Mucosa of descending colon (tissue), 3 donors: Measurements from ENCODE around the gene NID1. TPM values are rescaled to one million over a fixed set of nuclear protein-coding genes. Genes with fewer than 3 reads are reported as not detected.

Experiments used
- ATAC-seq: fragments of 200-7000 bp; cut with Tn5 transposase; one replicate; pipeline ENCODE4 v1.9.1; 2020; ENCODE audit warnings: mild to moderate bottlenecking, moderate library complexity
- DNase-seq, 3 donors: peaks; one replicate each; pipeline ENCODE4 v3.0.0-alpha.2; 2020
- H3K36me3 ChIP-seq: fragments of 200-600 bp; one replicate; pipeline ENCODE4 v1.8.0; 2021; ENCODE audit warnings: low read depth, mild to moderate bottlenecking
- H3K4me1 ChIP-seq: fragments of 200-600 bp; one replicate; pipeline ENCODE4 v1.8.0; 2021; ENCODE audit warnings: low read depth, mild to moderate bottlenecking
- H3K4me3 ChIP-seq: fragments of 200-600 bp; one replicate; pipeline ENCODE4 v1.8.0; 2021; ENCODE audit warnings: mild to moderate bottlenecking
- H3K9me3 ChIP-seq: fragments of 200-600 bp; one replicate; pipeline ENCODE4 v1.8.0; 2021; ENCODE audit warnings: mild to moderate bottlenecking
- CTCF ChIP-seq: fragments of 200-600 bp; IDR thresholded peaks from one replicate; pipeline ENCODE4 v1.8.0; 2022; ENCODE audit warnings: antibody characterized with exemption, mild to moderate bottlenecking
- intact Hi-C, 2 donors: fragments of 100-400 bp; cut with DNase I in 1 of 2; cut with micrococcal nuclease in 1 of 2; formaldehyde crosslinking; loops; one replicate each; pipeline versions ENCODE4 v1.11.0 to v1.11.1; 2022; cut with DNase I, micrococcal nuclease
- total RNA-seq, 3 donors: library from RNA; stranded (reverse); fragmentation: NEBNext Ultra II Directional in 2 of 3; extraction: Animal tissue kit (Norgen Biotek cat#: 25700) in 2 of 3; gene quantifications; one replicate each; pipeline versions ENCODE4 v1.2.1 to v1.2.4, GENCODE V29; 2021 to 2023
- donor health status: DM: no; HTN: no; CAD: no; lungs with moderate emphysema.
- donor health status: DM: no; HTN: no; CAD: no.
- donor health status: DM: no; HTN: yes; CAD: no.

Gene NID1
- total RNA-seq, 3 donors from 2014 or later = 7.2 to 118 (median 36.7) TPM

DNA sequence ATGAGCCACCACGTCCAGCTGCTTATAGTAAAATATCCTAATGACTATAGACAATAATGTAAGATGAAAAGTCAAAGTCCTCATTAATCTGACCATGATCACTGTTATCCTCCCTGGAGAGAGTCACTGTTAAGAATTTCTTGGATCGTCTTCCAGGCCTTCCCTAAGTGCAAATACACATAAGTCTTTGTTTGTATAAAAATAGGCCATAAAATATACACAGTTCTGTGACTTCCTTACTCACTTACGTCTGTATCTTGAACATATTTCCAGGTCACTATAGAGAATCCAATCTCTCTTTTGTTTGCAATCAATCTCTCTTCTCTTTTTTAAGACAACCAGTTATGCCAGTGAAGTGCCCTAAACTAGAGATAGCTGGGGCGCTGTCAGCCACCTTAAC, 109.1 kb downstream of the NID1 start:
- intact Hi-C loops = no loop called here
- peak; percentile 61 for ATAC-seq
- H3K4me1 ChIP-seq = peaks cover 3% of the 10 kb centered on the region
- no peaks in the 10 kb centered on the region for H3K9me3 ChIP-seq
- no peaks in the 10 kb centered on the region for H3K36me3 ChIP-seq
- TF ChIP-seq CTCF = no peak
- no peak overlapping the region for H3K4me3 ChIP-seq
- DNase-seq = no peak

- ATAC-seq = peak; percentile 88
- no peaks in the 10 kb centered on the region for H3K36me3 ChIP-seq
- H3K9me3 ChIP-seq = no peaks in the 10 kb centered on the region
- intact Hi-C loops = no loop called here
- TF ChIP-seq CTCF = no peak
- no peak overlapping the region for H3K4me3 ChIP-seq
- DNase-seq = peak; percentile 60 to 85 (median 64)
- peaks cover 3% of the 10 kb centered on the region for H3K4me1 ChIP-seq
Measured at GRCh38 chr1:235954306-235955283, 110.3 kb downstream of the NID1 start.

DNA sequence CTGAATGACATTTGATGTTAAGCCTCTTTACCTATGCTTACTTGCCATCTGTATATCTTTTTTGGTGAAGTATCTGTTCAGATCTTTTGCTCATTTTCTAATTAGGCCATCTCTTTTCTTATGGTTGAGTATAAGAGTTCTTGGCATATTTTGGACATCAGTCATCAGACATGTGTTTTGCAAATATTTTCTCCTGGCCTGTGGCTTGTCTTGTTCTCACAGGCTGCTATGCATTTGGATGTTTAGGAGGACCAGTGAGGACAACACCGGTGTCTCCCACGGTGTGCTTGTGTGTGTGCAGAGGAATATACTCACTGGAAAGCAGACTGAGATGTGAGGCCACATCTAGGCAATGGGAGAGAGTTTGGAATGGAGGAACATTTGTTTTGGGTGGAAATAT, 111.1 kb downstream of the NID1 start:
- H3K36me3 ChIP-seq = no peaks in the 10 kb centered on the region
- intact Hi-C loops = no loop called here
- H3K9me3 ChIP-seq = no peaks in the 10 kb centered on the region
- no peak overlapping the region for H3K4me3 ChIP-seq
- peaks cover 3% of the 10 kb centered on the region for H3K4me1 ChIP-seq
- ATAC-seq (no peak), DNase-seq (no peak)
- no peak for TF ChIP-seq CTCF

DNA sequence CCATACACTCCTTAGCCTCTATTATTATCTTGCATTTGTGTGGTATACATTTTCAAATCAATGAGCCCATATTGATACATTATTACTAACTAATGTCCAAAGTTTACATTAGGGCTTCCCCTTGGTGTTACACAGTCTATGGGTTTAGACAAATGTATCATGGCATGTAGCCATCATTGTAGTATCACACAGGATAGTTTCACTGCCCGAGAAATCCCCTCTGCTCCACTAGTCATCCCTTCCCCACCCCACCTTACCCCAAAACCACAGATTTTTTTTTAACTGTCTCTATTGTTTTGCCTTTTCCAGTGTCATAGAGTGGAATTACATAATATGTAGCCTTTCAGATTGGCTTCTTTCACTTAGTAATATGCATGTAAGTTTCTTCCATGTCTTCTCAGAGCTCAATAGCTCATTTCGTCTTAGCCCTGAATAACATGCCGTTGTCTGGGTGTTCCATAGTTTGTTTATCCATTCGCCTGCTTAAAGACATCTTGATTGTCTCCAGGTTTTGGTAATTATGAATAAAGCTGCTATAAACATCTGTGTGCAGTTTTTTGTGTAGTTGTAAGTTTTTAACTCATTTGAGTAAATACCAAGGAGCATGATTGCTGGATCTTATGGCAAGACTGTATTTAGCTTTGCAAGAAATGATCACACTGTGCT, 111.8 kb downstream of the NID1 start:
- Histone ChIP-seq H3K4me3 (no peak overlapping the region), H3K4me1 (peaks cover 3% of the 10 kb centered on the region), H3K36me3 (no peaks in the 10 kb centered on the region), H3K9me3 (no peaks in the 10 kb centered on the region)
- no peak for DNase-seq
- no peak for TF ChIP-seq CTCF
- intact Hi-C loops = no loop called here
- ATAC-seq = no peak

- TF ChIP-seq CTCF = no peak
- no peak for DNase-seq
- intact Hi-C loops = no loop called here
- Histone ChIP-seq H3K36me3 (no peaks in the 10 kb centered on the region), H3K4me3 (no peak overlapping the region), H3K9me3 (no peaks in the 10 kb centered on the region), H3K4me1 (peaks cover 3% of the 10 kb centered on the region)
- ATAC-seq = no peak
Measured at GRCh38 chr1:235951661-235952060, 113.2 kb downstream of the NID1 start.
